Hepatocyte (in vitro differentiated cells): ENCODE measurements around the gene ALK. TPM values are rescaled to one million over a fixed set of nuclear protein-coding genes. Genes with fewer than 3 reads are reported as not detected.

Experiments
- DNase-seq: peaks from one replicate; pipeline ENCODE4 v3.0.0-alpha.2; 2016; ENCODE audit warnings: low spot score
- H2AFZ ChIP-seq: fragments of 200-600 bp; sonication (generic); 2 replicates; pipeline ENCODE4 v1.6.0; 2016; ENCODE audit warnings: antibody characterized with exemption, mild to moderate bottlenecking
- H3K27ac ChIP-seq: fragments of 200-600 bp; sonication (generic); 2 replicates; pipeline ENCODE4 v1.5.1; 2016; ENCODE audit warnings: mild to moderate bottlenecking
- H3K27me3 ChIP-seq: fragments of 200-600 bp; sonication (generic); 2 replicates; pipeline ENCODE4 v1.6.1; 2016
- H3K36me3 ChIP-seq: fragments of 200-600 bp; sonication (generic); replicated peaks from 2 replicates; pipeline ENCODE4 v1.5.1; 2016; ENCODE audit warnings: low read depth; ENCODE audit not compliant: insufficient read depth
- H3K4me1 ChIP-seq: fragments of 200-600 bp; sonication (generic); 2 replicates; pipeline ENCODE4 v1.5.1; 2016; ENCODE audit warnings: mild to moderate bottlenecking, moderate library complexity; ENCODE audit not compliant: insufficient read depth
- H3K4me2 ChIP-seq: fragments of 200-600 bp; sonication (generic); 2 replicates; pipeline ENCODE4 v1.6.0; 2016
- H3K4me3 ChIP-seq: fragments of 200-600 bp; sonication (generic); 2 replicates; pipeline ENCODE4 v1.5.1; 2016; ENCODE audit warnings: mild to moderate bottlenecking
- H3K79me2 ChIP-seq: fragments of 200-600 bp; sonication (generic); 2 replicates; pipeline ENCODE4 v1.6.0; 2017; ENCODE audit warnings: mild to moderate bottlenecking
- H3K9me2 ChIP-seq: fragments of 200-600 bp; sonication (generic); replicated peaks from 2 replicates; pipeline ENCODE4 v1.6.0; 2017; ENCODE audit warnings: mild to moderate bottlenecking; ENCODE audit not compliant: insufficient read depth
- H3K9me3 ChIP-seq: fragments of 200-600 bp; sonication (generic); 2 replicates; pipeline ENCODE4 v1.5.1; 2016; ENCODE audit warnings: low read depth, mild to moderate bottlenecking
- H4K20me1 ChIP-seq: fragments of 200-600 bp; sonication (generic); 2 replicates; pipeline ENCODE4 v1.6.0; 2016; ENCODE audit warnings: mild to moderate bottlenecking; ENCODE audit not compliant: insufficient read depth, poor library complexity, severe bottlenecking
- EZH2 ChIP-seq: fragments of 200-600 bp; sonication (generic); IDR thresholded peaks from 2 replicates; pipeline ENCODE4 v1.6.1; 2016; ENCODE audit warnings: antibody characterized with exemption, mild to moderate bottlenecking, borderline replicate concordance
- EZH2phosphoT487 ChIP-seq: fragments of 200-600 bp; sonication (generic); IDR thresholded peaks from one replicate; pipeline ENCODE4 v1.6.1; 2018; ENCODE audit warnings: antibody characterized with exemption, mild to moderate bottlenecking, low read depth, moderate library complexity; ENCODE audit not compliant: unreplicated experiment, severe bottlenecking
- WGBS: methylation state at CpG from one replicate; pipeline ENCODE4 v1.1.6; 2016; ENCODE audit warnings: low lambda C conversion rate; ENCODE audit errors: missing lambda C conversion rate; 5-methylcytosine and 5-hydroxymethylcytosine counted together
- polyA plus RNA-seq: library from polyadenylated mRNA; unstranded; fragments of >200 nt; fragmentation: Nextera tagmentation; extraction: Ambion mirVana; gene quantifications from 2 replicates; pipeline ENCODE4 v1.2.1, GENCODE V29; 2016
- total RNA-seq: library from RNA; depleted of rRNA; stranded (reverse); fragments of >200 nt; gene quantifications from 2 replicates; pipeline ENCODE4 v1.2.3, GENCODE V29; 2014
- TF ChIP-seq, protein P1 (sequence below): fragments of 200-600 bp; sonication (generic); IDR thresholded peaks from 2 replicates; pipeline ENCODE4 v1.5.1; 2016; ENCODE audit warnings: antibody characterized with exemption, mild to moderate bottlenecking; ENCODE audit not compliant: poor library complexity

ALK gene
- total and polyA plus RNA-seq, 2 experiments from 2014 or later = 0.16 to 0.27 TPM

DNA sequence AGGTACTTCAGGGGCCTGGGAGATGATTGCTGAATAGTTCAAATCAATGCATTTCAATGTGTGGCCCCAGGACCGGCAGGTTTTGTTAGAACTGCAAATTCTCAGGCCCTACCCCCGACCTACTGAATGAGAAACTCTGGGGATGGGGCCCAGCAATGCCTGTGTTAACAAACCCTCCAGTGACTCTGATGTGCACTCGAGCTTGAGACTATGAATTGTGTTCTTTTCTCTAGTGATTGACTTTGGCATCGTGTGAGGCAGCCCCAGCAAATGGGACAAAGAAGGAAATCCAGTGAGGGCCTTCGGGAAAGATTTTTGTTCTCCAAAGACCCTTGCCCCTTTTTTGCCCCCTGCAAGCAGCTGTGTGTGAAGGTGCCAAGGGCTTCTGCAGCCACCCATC is 22.4 kb downstream of the ALK start:
- no peaks in the 10 kb centered on the region for H3K4me1 ChIP-seq
- no peaks in the 10 kb centered on the region for H3K9me2 ChIP-seq
- H3K4me3 ChIP-seq = no peak overlapping the region
- H3K79me2 ChIP-seq = no peaks in the 10 kb centered on the region
- H3K27ac ChIP-seq = no peak overlapping the region
- WGBS = 59% methylated on average over 5 of the region's 5 CpGs
- no peaks in the 10 kb centered on the region for H3K36me3 ChIP-seq
- no peaks in the 10 kb centered on the region for H3K9me3 ChIP-seq
- no peak for TF ChIP-seq EZH2phosphoT487
- TF ChIP-seq EZH2 = no peak
- TF ChIP-seq, protein P1, sequence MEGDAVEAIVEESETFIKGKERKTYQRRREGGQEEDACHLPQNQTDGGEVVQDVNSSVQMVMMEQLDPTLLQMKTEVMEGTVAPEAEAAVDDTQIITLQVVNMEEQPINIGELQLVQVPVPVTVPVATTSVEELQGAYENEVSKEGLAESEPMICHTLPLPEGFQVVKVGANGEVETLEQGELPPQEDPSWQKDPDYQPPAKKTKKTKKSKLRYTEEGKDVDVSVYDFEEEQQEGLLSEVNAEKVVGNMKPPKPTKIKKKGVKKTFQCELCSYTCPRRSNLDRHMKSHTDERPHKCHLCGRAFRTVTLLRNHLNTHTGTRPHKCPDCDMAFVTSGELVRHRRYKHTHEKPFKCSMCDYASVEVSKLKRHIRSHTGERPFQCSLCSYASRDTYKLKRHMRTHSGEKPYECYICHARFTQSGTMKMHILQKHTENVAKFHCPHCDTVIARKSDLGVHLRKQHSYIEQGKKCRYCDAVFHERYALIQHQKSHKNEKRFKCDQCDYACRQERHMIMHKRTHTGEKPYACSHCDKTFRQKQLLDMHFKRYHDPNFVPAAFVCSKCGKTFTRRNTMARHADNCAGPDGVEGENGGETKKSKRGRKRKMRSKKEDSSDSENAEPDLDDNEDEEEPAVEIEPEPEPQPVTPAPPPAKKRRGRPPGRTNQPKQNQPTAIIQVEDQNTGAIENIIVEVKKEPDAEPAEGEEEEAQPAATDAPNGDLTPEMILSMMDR = no peak
- H4K20me1 ChIP-seq = no peaks in the 10 kb centered on the region
- no peak overlapping the region for H2AFZ ChIP-seq
- no peak for DNase-seq
- H3K4me2 ChIP-seq = no peak overlapping the region
- H3K27me3 ChIP-seq = peaks cover 25% of the 10 kb centered on the region

DNA sequence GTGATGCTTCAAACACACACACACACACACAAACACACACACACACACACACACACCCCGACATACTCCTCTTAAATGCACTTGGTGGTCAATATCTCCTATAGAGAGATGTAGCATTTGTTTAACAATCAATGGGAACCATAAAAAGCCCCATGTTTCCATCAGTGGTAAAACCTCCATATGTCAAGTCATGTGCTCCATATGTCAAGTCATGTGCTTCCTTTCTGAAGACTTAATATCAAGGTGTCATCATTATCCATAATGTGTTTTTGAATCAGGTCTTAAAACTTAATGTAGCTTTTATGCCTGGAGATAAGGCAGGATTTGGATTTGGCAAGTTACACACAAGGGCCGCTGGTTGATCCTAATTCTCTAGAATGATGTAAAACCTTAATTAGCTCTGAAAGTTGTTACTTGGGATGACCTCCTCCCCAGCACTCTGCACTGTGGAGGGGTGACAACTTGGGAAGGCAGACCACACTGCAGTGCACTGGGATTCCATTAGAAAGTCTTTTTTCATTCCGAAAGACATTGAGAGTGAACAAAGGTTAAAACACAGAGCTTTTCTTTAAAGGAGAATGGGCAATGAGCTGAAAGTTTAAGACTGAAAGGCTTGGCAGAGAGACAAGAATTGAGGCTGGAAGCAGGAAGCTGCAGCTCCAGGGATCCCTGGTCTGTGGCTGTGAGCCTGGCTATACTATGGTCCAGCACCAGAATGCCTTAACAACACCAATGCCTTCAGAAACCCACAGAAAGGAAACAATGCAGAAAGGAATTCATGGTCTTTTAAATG is 26.4 kb downstream of the ALK start:
- no peaks in the 10 kb centered on the region for H4K20me1 ChIP-seq
- H3K36me3 ChIP-seq = no peaks in the 10 kb centered on the region
- H2AFZ ChIP-seq = no peak overlapping the region
- H3K9me2 ChIP-seq = no peaks in the 10 kb centered on the region
- TF ChIP-seq EZH2phosphoT487 (no peak), EZH2 (no peak)
- TF ChIP-seq, protein P1 = no peak
- H3K9me3 ChIP-seq = no peaks in the 10 kb centered on the region
- DNase-seq = no peak
- H3K4me2 ChIP-seq = no peak overlapping the region
- no peaks in the 10 kb centered on the region for H3K79me2 ChIP-seq
- peaks cover 15% of the 10 kb centered on the region for H3K27me3 ChIP-seq
- WGBS = 84% methylated on average over 3 of the region's 3 CpGs
- no peak overlapping the region for H3K27ac ChIP-seq
- H3K4me3 ChIP-seq = no peak overlapping the region
- H3K4me1 ChIP-seq = no peaks in the 10 kb centered on the region

DNA sequence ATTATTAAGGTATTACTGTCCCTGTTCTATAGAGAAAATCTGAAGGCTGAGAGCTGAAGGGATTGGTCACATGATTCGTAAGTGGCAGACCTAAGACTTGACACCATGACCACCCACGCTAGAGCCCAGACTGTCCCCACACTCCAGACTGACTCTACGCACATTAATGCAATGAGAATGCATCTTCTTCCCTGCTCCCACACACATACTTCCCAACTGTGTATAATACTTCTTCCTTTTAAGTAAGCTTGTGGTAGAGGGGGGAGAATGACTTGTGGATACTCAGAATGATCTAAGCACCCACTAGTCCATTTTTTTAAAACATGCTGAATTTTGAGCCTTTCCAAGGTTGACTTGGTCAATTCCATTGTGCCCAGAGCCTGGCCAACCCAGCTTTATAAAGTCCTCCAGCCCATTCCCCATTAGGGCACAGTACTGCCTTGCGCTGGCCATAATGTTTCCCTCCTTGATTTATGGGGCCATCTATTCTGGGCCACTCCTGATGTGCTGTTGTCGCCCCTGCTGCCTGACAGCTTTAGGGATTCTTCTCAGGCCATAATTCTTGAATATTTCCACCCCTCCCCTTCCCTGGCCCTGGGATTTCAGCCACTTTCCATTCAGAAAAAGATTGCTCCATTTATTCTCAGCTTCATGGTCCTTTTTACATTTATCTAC is 28.7 kb downstream of the ALK start:
- Histone ChIP-seq H3K27me3 (peaks cover 15% of the 10 kb centered on the region), H3K79me2 (no peaks in the 10 kb centered on the region), H3K36me3 (no peaks in the 10 kb centered on the region), H2AFZ (no peak overlapping the region), H3K9me2 (no peaks in the 10 kb centered on the region), H3K4me3 (no peak overlapping the region), H3K4me1 (no peaks in the 10 kb centered on the region), H4K20me1 (no peaks in the 10 kb centered on the region), H3K4me2 (no peak overlapping the region), H3K9me3 (no peaks in the 10 kb centered on the region), H3K27ac (no peak overlapping the region)
- no peak for DNase-seq
- TF ChIP-seq EZH2 (no peak), EZH2phosphoT487 (no peak)
- TF ChIP-seq, protein P1 = no peak
- WGBS = 86% methylated on average over 5 of the region's 5 CpGs
